ENCODE measurements around the gene SRGAP2C.
"Not testable (repeated sequence)": the region's sequence is repeated elsewhere in the genome, so short reads cannot be mapped to it uniquely, and the experiment has no call there.

The SRGAP2C gene

GRCh38 chr1:121167225-121167738, 17.5 kb upstream of the SRGAP2C start:
- H3K4me3 ChIP-seq (ENCODE audit: low read depth, low read length); DNase-seq; H3K27me3 ChIP-seq; H3K36me3 ChIP-seq; H3K9me3 ChIP-seq; H3K4me1 ChIP-seq: not testable (repeated sequence)

GRCh38 chr1:121168152-121168668, 16.6 kb upstream of the SRGAP2C start:
- not testable (repeated sequence) for H3K4me3 ChIP-seq (ENCODE audit: low read depth, low read length); H3K9me3 ChIP-seq; H3K4me1 ChIP-seq; H3K27me3 ChIP-seq; H3K36me3 ChIP-seq; DNase-seq

GRCh38 chr1:121176649-121177048, 8.1 kb upstream of the SRGAP2C start:
- H3K36me3 ChIP-seq; H3K9me3 ChIP-seq; H3K4me3 ChIP-seq (ENCODE audit: low read depth, low read length); DNase-seq; H3K4me1 ChIP-seq; H3K27me3 ChIP-seq: not testable (repeated sequence)

GRCh38 chr1:121178197-121178596, 6.6 kb upstream of the SRGAP2C start:
- not testable (repeated sequence) for DNase-seq; H3K4me3 ChIP-seq (ENCODE audit: low read depth, low read length); H3K27me3 ChIP-seq; H3K4me1 ChIP-seq; H3K9me3 ChIP-seq; H3K36me3 ChIP-seq

- DNase-seq, result peak; percentile 5
- H3K36me3 ChIP-seq, H3K9me3 ChIP-seq, H3K27me3 ChIP-seq, H3K4me1 ChIP-seq: not testable (repeated sequence)
- H3K4me3 ChIP-seq (ENCODE audit: low read depth, low read length), result peak overlapping the region; percentile 55
Observed at GRCh38 chr1:121183867-121184266, 908 bp upstream of the SRGAP2C start.

GRCh38 chr1:121185140-121185708, 449 bp downstream of the SRGAP2C start:
- H3K36me3 ChIP-seq; H3K9me3 ChIP-seq; DNase-seq; H3K4me3 ChIP-seq (ENCODE audit: low read depth, low read length); H3K4me1 ChIP-seq; H3K27me3 ChIP-seq: not testable (repeated sequence)

- not testable (repeated sequence) for H3K4me3 ChIP-seq (ENCODE audit: low read depth, low read length); H3K4me1 ChIP-seq; H3K36me3 ChIP-seq; DNase-seq; H3K27me3 ChIP-seq; H3K9me3 ChIP-seq
Observed at GRCh38 chr1:121186191-121186590, 1.4 kb downstream of the SRGAP2C start.

- peak overlapping the region; percentile 8; the same call in 1 of the 2 replicates for H3K4me3 ChIP-seq (ENCODE audit: low read depth, low read length)
- H3K27me3 ChIP-seq, H3K36me3 ChIP-seq, DNase-seq, H3K9me3 ChIP-seq, H3K4me1 ChIP-seq: not testable (repeated sequence)
Observed at GRCh38 chr1:121187914-121188313, 3.1 kb downstream of the SRGAP2C start.

- H3K9me3 ChIP-seq; DNase-seq; H3K4me3 ChIP-seq (ENCODE audit: low read depth, low read length); H3K27me3 ChIP-seq; H3K36me3 ChIP-seq; H3K4me1 ChIP-seq: not testable (repeated sequence)
Observed at GRCh38 chr1:121192512-121192911, 7.7 kb downstream of the SRGAP2C start.

- H3K36me3 ChIP-seq; DNase-seq; H3K4me1 ChIP-seq; H3K27me3 ChIP-seq; H3K4me3 ChIP-seq (ENCODE audit: low read depth, low read length); H3K9me3 ChIP-seq: not testable (repeated sequence)
Observed at GRCh38 chr1:121197095-121197882, 12.5 kb downstream of the SRGAP2C start.

- H3K4me1 ChIP-seq; H3K4me3 ChIP-seq (ENCODE audit: low read depth, low read length); H3K36me3 ChIP-seq; DNase-seq; H3K27me3 ChIP-seq; H3K9me3 ChIP-seq: not testable (repeated sequence)
Observed at GRCh38 chr1:121199763-121200162, 15.0 kb downstream of the SRGAP2C start.

- DNase-seq; H3K27me3 ChIP-seq; H3K4me3 ChIP-seq (ENCODE audit: low read depth, low read length); H3K36me3 ChIP-seq; H3K9me3 ChIP-seq; H3K4me1 ChIP-seq: not testable (repeated sequence)
Observed at GRCh38 chr1:121200232-121200631, 15.5 kb downstream of the SRGAP2C start.

- not testable (repeated sequence) for H3K4me1 ChIP-seq; H3K4me3 ChIP-seq (ENCODE audit: low read depth, low read length); DNase-seq; H3K36me3 ChIP-seq; H3K27me3 ChIP-seq; H3K9me3 ChIP-seq
Observed at GRCh38 chr1:121200985-121201981, 16.5 kb downstream of the SRGAP2C start.

GRCh38 chr1:121202986-121203385, 18.2 kb downstream of the SRGAP2C start:
- not testable (repeated sequence) for H3K9me3 ChIP-seq; H3K4me1 ChIP-seq; H3K4me3 ChIP-seq (ENCODE audit: low read depth, low read length); H3K36me3 ChIP-seq; H3K27me3 ChIP-seq; DNase-seq
